Mucosa of stomach (tissue), 1 donor: ENCODE results near the gene ZFHX3.

Experiments
- H3K27me3 ChIP-seq: one replicate; pipeline ENCODE4 v1.7.0; 2013; ENCODE audit warnings: mild to moderate bottlenecking, low read length; ENCODE audit not compliant: control insufficient read depth, insufficient read depth
- H3K36me3 ChIP-seq: one replicate; pipeline ENCODE4 v1.7.0; 2013; ENCODE audit warnings: low read length; ENCODE audit not compliant: control insufficient read depth, insufficient read depth
- H3K4me1 ChIP-seq: one replicate; pipeline ENCODE4 v1.7.0; 2013; ENCODE audit warnings: mild to moderate bottlenecking, low read length; ENCODE audit not compliant: control insufficient read depth, insufficient read depth
- H3K4me3 ChIP-seq: one replicate; pipeline ENCODE4 v1.7.0; 2013; ENCODE audit warnings: low read length
- H3K9ac ChIP-seq: one replicate; pipeline ENCODE4 v1.7.0; 2013; ENCODE audit warnings: mild to moderate bottlenecking, low read length, moderate library complexity
- H3K9me3 ChIP-seq: one replicate; pipeline ENCODE4 v1.7.0; 2013; ENCODE audit warnings: mild to moderate bottlenecking, low read length, moderate library complexity; ENCODE audit not compliant: control insufficient read depth
- donor health status: Pancreatic carcinoma.

ZFHX3 gene

GRCh38 chr16:72950669-72951068, 97.3 kb downstream of the ZFHX3 start:
- Histone ChIP-seq H3K9me3 (no peaks in the 10 kb centered on the region), H3K9ac (no peak overlapping the region), H3K27me3 (no peaks in the 10 kb centered on the region), H3K4me3 (no peak overlapping the region), H3K4me1 (peaks cover 8% of the 10 kb centered on the region), H3K36me3 (peaks cover 4% of the 10 kb centered on the region)

- Histone ChIP-seq H3K27me3 (no peaks in the 10 kb centered on the region), H3K9me3 (no peaks in the 10 kb centered on the region), H3K9ac (no peak overlapping the region), H3K36me3 (peaks cover 4% of the 10 kb centered on the region), H3K4me3 (no peak overlapping the region), H3K4me1 (peaks cover 8% of the 10 kb centered on the region)
Measured at GRCh38 chr16:72948238-72948829, 99.6 kb downstream of the ZFHX3 start.

GRCh38 chr16:72947379-72948237, 100.3 kb downstream of the ZFHX3 start:
- H3K4me1 ChIP-seq: peaks cover 8% of the 10 kb centered on the region
- no peaks in the 10 kb centered on the region for H3K27me3 ChIP-seq
- no peaks in the 10 kb centered on the region for H3K9me3 ChIP-seq
- no peak overlapping the region for H3K9ac ChIP-seq
- H3K36me3 ChIP-seq: peaks cover 4% of the 10 kb centered on the region
- H3K4me3 ChIP-seq: no peak overlapping the region

- Histone ChIP-seq H3K9ac (no peak overlapping the region), H3K4me3 (no peak overlapping the region), H3K9me3 (no peaks in the 10 kb centered on the region), H3K27me3 (no peaks in the 10 kb centered on the region), H3K4me1 (peaks cover 8% of the 10 kb centered on the region), H3K36me3 (peaks cover 4% of the 10 kb centered on the region)
Measured at GRCh38 chr16:72946474-72947194, 101.3 kb downstream of the ZFHX3 start.

- Histone ChIP-seq H3K36me3 (peaks cover 4% of the 10 kb centered on the region), H3K4me3 (no peak overlapping the region), H3K9ac (no peak overlapping the region), H3K9me3 (no peaks in the 10 kb centered on the region), H3K4me1 (peaks cover 8% of the 10 kb centered on the region), H3K27me3 (no peaks in the 10 kb centered on the region)
Measured at GRCh38 chr16:72946063-72946462, 101.9 kb downstream of the ZFHX3 start.

- no peaks in the 10 kb centered on the region for H3K9me3 ChIP-seq
- H3K9ac ChIP-seq: no peak overlapping the region
- H3K4me1 ChIP-seq: peaks cover 13% of the 10 kb centered on the region
- no peaks in the 10 kb centered on the region for H3K27me3 ChIP-seq
- no peak overlapping the region for H3K4me3 ChIP-seq
- H3K36me3 ChIP-seq: peaks cover 4% of the 10 kb centered on the region
Measured at GRCh38 chr16:72945611-72946010, 102.3 kb downstream of the ZFHX3 start.

GRCh38 chr16:72944757-72945485, 103.0 kb downstream of the ZFHX3 start:
- Histone ChIP-seq H3K9ac (no peak overlapping the region), H3K36me3 (no peaks in the 10 kb centered on the region), H3K4me3 (no peak overlapping the region), H3K27me3 (no peaks in the 10 kb centered on the region), H3K4me1 (peaks cover 18% of the 10 kb centered on the region), H3K9me3 (no peaks in the 10 kb centered on the region)

- Histone ChIP-seq H3K9ac (no peak overlapping the region), H3K4me1 (peaks cover 23% of the 10 kb centered on the region), H3K36me3 (no peaks in the 10 kb centered on the region), H3K9me3 (no peaks in the 10 kb centered on the region), H3K4me3 (no peak overlapping the region), H3K27me3 (no peaks in the 10 kb centered on the region)
Measured at GRCh38 chr16:72942021-72942420, 105.9 kb downstream of the ZFHX3 start.

- Histone ChIP-seq H3K9ac (no peak overlapping the region), H3K4me1 (peaks cover 21% of the 10 kb centered on the region), H3K36me3 (no peaks in the 10 kb centered on the region), H3K4me3 (no peak overlapping the region), H3K27me3 (no peaks in the 10 kb centered on the region), H3K9me3 (no peaks in the 10 kb centered on the region)
Measured at GRCh38 chr16:72940886-72941285, 107.0 kb downstream of the ZFHX3 start.

GRCh38 chr16:72939247-72939646, 108.7 kb downstream of the ZFHX3 start:
- H3K36me3 ChIP-seq: no peaks in the 10 kb centered on the region
- H3K27me3 ChIP-seq: no peaks in the 10 kb centered on the region
- no peaks in the 10 kb centered on the region for H3K9me3 ChIP-seq
- peaks cover 27% of the 10 kb centered on the region for H3K4me1 ChIP-seq
- H3K4me3 ChIP-seq: no peak overlapping the region
- H3K9ac ChIP-seq: no peak overlapping the region

GRCh38 chr16:72938795-72939164, 109.1 kb downstream of the ZFHX3 start:
- Histone ChIP-seq H3K9ac (no peak overlapping the region), H3K27me3 (no peaks in the 10 kb centered on the region), H3K36me3 (no peaks in the 10 kb centered on the region), H3K9me3 (no peaks in the 10 kb centered on the region), H3K4me1 (peaks cover 27% of the 10 kb centered on the region), H3K4me3 (no peak overlapping the region)
